ENCODE data around the gene WHRN. TPM values are rescaled to one million over a fixed set of nuclear protein-coding genes. Genes with fewer than 3 reads are reported as not detected.
A peak's percentile ranks its signal among the peaks of the same experiment; 100 is the strongest.

WHRN gene
- total RNA-seq, 2 donors from 2014 or later, result 2.6 to 8.2 TPM

DNA sequence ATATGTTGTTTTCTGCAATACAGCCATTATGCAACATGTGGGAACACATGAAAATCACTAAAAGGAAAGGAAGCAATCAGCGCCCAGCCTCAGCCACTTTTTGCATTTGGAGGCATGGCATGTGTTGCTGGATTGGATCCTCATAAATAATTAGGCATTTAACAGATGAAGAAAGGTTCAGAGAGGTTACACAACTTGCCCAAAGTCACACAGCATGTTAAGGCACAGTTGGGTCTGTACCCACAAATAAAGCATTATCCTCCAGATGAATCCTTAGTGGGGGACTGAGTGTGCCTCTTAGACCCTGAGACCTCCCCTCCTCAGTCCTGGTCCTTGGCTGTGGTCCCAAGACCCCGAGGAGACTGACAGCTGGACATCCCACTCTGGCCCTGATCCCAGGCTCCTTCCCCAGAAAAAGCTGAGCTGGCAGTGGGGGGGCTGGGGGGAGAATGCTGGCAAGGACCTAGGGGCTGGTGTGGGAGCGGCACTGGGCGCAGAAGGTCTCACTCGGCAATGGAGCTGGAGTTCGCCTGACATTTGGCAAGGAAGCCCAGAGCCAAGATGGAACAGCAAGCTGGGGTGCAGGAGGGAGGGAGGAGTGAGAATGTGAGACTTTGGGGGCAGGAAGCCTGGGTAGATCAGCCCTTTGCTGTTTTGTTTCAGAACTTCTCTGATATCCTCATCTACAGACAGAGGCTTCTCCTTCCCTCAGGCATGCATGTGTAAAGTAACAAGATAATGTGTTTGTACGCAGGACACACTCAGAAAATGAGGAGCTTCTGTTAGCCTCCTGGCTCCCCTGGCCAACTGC lies 110.5 kb downstream of the WHRN start:
- Histone ChIP-seq H3K9me3 (no peaks in the 10 kb centered on the region), H3K4me3 (no peak overlapping the region), H3K27ac (peak overlapping the region; percentile 37 to 41), H3K36me3 (no peaks in the 10 kb centered on the region), H3K4me1 (peaks cover 0 to 32% of the 10 kb centered on the region in 2 donors), H3K27me3 (no peaks in the 10 kb centered on the region)
- no peak for DNase-seq (ENCODE audit: low spot score)
- TF ChIP-seq, protein P1, sequence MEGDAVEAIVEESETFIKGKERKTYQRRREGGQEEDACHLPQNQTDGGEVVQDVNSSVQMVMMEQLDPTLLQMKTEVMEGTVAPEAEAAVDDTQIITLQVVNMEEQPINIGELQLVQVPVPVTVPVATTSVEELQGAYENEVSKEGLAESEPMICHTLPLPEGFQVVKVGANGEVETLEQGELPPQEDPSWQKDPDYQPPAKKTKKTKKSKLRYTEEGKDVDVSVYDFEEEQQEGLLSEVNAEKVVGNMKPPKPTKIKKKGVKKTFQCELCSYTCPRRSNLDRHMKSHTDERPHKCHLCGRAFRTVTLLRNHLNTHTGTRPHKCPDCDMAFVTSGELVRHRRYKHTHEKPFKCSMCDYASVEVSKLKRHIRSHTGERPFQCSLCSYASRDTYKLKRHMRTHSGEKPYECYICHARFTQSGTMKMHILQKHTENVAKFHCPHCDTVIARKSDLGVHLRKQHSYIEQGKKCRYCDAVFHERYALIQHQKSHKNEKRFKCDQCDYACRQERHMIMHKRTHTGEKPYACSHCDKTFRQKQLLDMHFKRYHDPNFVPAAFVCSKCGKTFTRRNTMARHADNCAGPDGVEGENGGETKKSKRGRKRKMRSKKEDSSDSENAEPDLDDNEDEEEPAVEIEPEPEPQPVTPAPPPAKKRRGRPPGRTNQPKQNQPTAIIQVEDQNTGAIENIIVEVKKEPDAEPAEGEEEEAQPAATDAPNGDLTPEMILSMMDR (IDR thresholded peaks at IDR 0.05), result no peak

DNA sequence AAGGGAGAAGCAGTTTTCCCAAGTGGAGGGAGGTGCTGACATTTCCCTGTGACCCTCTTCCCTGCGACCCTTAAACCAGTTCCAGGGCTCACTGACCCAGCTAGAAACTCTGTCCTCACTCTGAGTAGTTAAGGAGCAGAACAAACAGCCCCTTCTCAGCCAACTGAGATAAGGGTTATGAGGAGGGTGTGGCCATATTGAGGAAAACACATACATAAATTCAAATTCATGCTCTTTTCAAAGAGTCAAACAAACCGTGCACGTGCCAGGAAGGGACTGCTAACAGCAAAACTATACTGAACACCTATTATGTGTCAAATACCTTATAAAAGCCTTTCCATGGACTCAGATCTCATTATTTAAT lies 112.5 kb downstream of the WHRN start:
- Histone ChIP-seq H3K27ac (peak overlapping the region in 1 of 2 donors; percentile 27), H3K36me3 (no peaks in the 10 kb centered on the region), H3K4me3 (no peak overlapping the region), H3K27me3 (no peaks in the 10 kb centered on the region), H3K4me1 (peaks cover 0 to 46% of the 10 kb centered on the region in 2 donors), H3K9me3 (no peaks in the 10 kb centered on the region)
- no peak for DNase-seq (ENCODE audit: low spot score)
- TF ChIP-seq, protein P1 (IDR thresholded peaks at IDR 0.05), result no peak

- Histone ChIP-seq H3K27ac (no peak overlapping the region), H3K36me3 (no peaks in the 10 kb centered on the region), H3K9me3 (no peaks in the 10 kb centered on the region), H3K4me3 (no peak overlapping the region), H3K4me1 (peaks cover 0 to 52% of the 10 kb centered on the region in 2 donors), H3K27me3 (no peaks in the 10 kb centered on the region)
- no peak for DNase-seq (ENCODE audit: low spot score)
- TF ChIP-seq, protein P1 (IDR thresholded peaks at IDR 0.05), result no peak
Measured at GRCh38 chr9:114390952-114391351, 114.3 kb downstream of the WHRN start.

DNA sequence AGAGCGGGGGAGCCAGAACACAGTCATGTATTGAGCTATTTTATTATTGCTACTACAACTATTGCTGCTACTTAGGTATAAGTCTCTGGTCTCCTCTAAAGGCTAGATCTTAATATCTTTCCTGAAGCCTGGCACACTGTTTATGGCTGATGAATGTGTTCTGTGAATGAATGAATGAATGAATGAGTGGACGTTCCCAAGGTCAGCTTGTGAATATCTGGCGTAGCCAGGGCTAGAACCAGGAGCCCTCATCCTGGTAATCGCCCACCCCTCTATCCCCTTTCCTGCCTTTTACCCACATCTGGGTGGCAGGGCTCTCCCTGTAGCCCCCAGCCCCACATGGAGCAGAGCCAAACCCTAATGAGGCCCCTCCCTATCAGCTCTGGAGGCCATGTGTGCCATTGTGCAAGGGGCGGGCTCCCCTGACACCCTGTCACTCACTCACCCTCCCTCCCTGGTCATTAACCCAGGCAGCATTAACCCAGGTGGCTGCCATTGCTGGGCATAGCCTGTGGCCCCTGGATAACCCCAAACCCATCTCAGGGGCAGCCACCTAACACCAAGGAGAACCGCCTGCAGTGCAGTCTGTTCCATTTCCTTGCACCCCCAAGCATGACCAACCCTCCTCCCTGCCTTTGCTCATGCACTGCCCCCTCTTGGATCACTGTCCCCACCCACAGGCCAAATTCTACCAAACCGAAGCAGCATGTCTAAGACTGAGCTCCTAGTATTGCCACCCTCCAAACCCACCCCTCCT lies 115.5 kb downstream of the WHRN start:
- H3K4me3 ChIP-seq, result no peak overlapping the region
- TF ChIP-seq, protein P1 (IDR thresholded peaks at IDR 0.05), result no peak
- H3K4me1 ChIP-seq, result peaks cover 0 to 52% of the 10 kb centered on the region in 2 donors
- DNase-seq (ENCODE audit: low spot score), result no peak
- H3K36me3 ChIP-seq, result no peaks in the 10 kb centered on the region
- H3K9me3 ChIP-seq, result no peaks in the 10 kb centered on the region
- no peaks in the 10 kb centered on the region for H3K27me3 ChIP-seq
- peak overlapping the region in 1 of 2 donors; percentile 86 for H3K27ac ChIP-seq

DNA sequence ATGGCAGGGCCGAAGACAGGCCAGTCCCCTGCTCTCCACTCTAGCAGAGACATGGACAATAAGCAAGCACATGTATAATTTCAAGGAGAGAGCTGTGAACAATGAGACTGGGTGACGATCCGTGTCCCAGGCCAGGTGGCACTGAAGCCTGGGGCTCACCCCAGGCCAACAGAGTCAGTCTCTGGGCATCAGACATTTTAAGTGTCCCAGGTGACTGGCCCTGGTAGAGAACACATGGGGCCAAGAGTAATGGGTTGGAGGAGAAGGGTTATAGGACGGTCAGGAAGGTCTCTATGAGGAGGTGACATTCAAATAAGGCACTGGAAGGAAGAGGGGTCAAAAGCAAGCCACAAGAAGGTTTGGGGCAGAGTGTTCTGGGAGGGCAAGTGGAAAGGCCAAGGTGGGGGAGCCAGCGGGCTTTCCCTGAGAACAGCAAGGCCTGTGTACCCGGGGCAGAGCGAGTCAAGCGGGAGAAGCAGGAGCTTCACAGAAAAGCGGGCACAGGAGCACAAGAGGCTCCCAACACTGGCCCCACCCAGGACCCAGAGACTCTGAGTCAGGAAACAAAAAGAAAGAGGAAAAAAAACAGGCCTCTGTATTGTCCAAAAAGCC lies 116.4 kb downstream of the WHRN start:
- no peaks in the 10 kb centered on the region for H3K9me3 ChIP-seq
- DNase-seq (ENCODE audit: low spot score), result no peak
- H3K27me3 ChIP-seq, result no peaks in the 10 kb centered on the region
- TF ChIP-seq, protein P1 (IDR thresholded peaks at IDR 0.05), result no peak
- H3K36me3 ChIP-seq, result no peaks in the 10 kb centered on the region
- peak overlapping the region; percentile 84 to 86 for H3K27ac ChIP-seq
- peaks cover 0 to 58% of the 10 kb centered on the region in 2 donors for H3K4me1 ChIP-seq
- no peak overlapping the region for H3K4me3 ChIP-seq

All from right atrium auricular region (tissue), 2 donors.